ENCODE results near the gene GUCY1B1. TPM values are rescaled to one million over a fixed set of nuclear protein-coding genes. Genes with fewer than 3 reads are reported as not detected.

GUCY1B1 gene
- total RNA-seq, 1 donor from 2014 or later: 13.2 TPM

GRCh38 chr4:155722336-155722735 is 36.5 kb upstream of the GUCY1B1 start:
- no peak overlapping the region for H3K27ac Mint-ChIP-seq (ENCODE audit: unreplicated experiment)
- no peak for DNase-seq (ENCODE audit: extremely low spot score, unreplicated experiment)
- no peak overlapping the region for H3K4me3 Mint-ChIP-seq (ENCODE audit: unreplicated experiment)
- H3K4me1 Mint-ChIP-seq (ENCODE audit: unreplicated experiment): peaks cover 2% of the 10 kb centered on the region
- H3K9me3 Mint-ChIP-seq (ENCODE audit: unreplicated experiment): no peaks in the 10 kb centered on the region
- no peak for TF ChIP-seq CTCF (IDR thresholded peaks at IDR 0.05)
- H3K36me3 Mint-ChIP-seq (ENCODE audit: unreplicated experiment): peaks cover 23% of the 10 kb centered on the region
- peaks cover 2% of the 10 kb centered on the region for H3K27me3 Mint-ChIP-seq (ENCODE audit: unreplicated experiment)

- H3K27ac Mint-ChIP-seq (ENCODE audit: unreplicated experiment): no peak overlapping the region
- peaks cover 4% of the 10 kb centered on the region for H3K27me3 Mint-ChIP-seq (ENCODE audit: unreplicated experiment)
- DNase-seq (ENCODE audit: extremely low spot score, unreplicated experiment): no peak
- peaks cover 2% of the 10 kb centered on the region for H3K4me1 Mint-ChIP-seq (ENCODE audit: unreplicated experiment)
- H3K9me3 Mint-ChIP-seq (ENCODE audit: unreplicated experiment): no peaks in the 10 kb centered on the region
- H3K4me3 Mint-ChIP-seq (ENCODE audit: unreplicated experiment): no peak overlapping the region
- H3K36me3 Mint-ChIP-seq (ENCODE audit: unreplicated experiment): peaks cover 23% of the 10 kb centered on the region
- TF ChIP-seq CTCF (IDR thresholded peaks at IDR 0.05): no peak
These were observed 35.9 kb upstream of the GUCY1B1 start for GRCh38 chr4:155722816-155723499.

GRCh38 chr4:155724731-155725130 is 34.1 kb upstream of the GUCY1B1 start:
- Mint-ChIP-seq H3K9me3 (ENCODE audit: unreplicated experiment) (no peaks in the 10 kb centered on the region), H3K27ac (ENCODE audit: unreplicated experiment) (no peak overlapping the region), H3K4me1 (ENCODE audit: unreplicated experiment) (peaks cover 2% of the 10 kb centered on the region), H3K4me3 (ENCODE audit: unreplicated experiment) (no peak overlapping the region), H3K27me3 (ENCODE audit: unreplicated experiment) (peaks cover 4% of the 10 kb centered on the region), H3K36me3 (ENCODE audit: unreplicated experiment) (peaks cover 21% of the 10 kb centered on the region)
- no peak for DNase-seq (ENCODE audit: extremely low spot score, unreplicated experiment)
- TF ChIP-seq CTCF (IDR thresholded peaks at IDR 0.05): no peak

GRCh38 chr4:155734065-155734464 is 24.8 kb upstream of the GUCY1B1 start:
- Mint-ChIP-seq H3K36me3 (ENCODE audit: unreplicated experiment) (peaks cover 5% of the 10 kb centered on the region), H3K27me3 (ENCODE audit: unreplicated experiment) (peaks cover 9% of the 10 kb centered on the region), H3K27ac (ENCODE audit: unreplicated experiment) (no peak overlapping the region), H3K4me1 (ENCODE audit: unreplicated experiment) (peaks cover 2% of the 10 kb centered on the region), H3K9me3 (ENCODE audit: unreplicated experiment) (no peaks in the 10 kb centered on the region), H3K4me3 (ENCODE audit: unreplicated experiment) (no peak overlapping the region)
- DNase-seq (ENCODE audit: extremely low spot score, unreplicated experiment): no peak
- TF ChIP-seq CTCF (IDR thresholded peaks at IDR 0.05): no peak

GRCh38 chr4:155734951-155735350 is 23.9 kb upstream of the GUCY1B1 start:
- H3K27ac Mint-ChIP-seq (ENCODE audit: unreplicated experiment): no peak overlapping the region
- H3K4me1 Mint-ChIP-seq (ENCODE audit: unreplicated experiment): peaks cover 2% of the 10 kb centered on the region

More at GRCh38 chr4:155734951-155735350, 23.9 kb upstream of the GUCY1B1 start:
- H3K27me3 Mint-ChIP-seq (ENCODE audit: unreplicated experiment): peaks cover 9% of the 10 kb centered on the region
- no peak for DNase-seq (ENCODE audit: extremely low spot score, unreplicated experiment)
- no peaks in the 10 kb centered on the region for H3K36me3 Mint-ChIP-seq (ENCODE audit: unreplicated experiment)
- H3K9me3 Mint-ChIP-seq (ENCODE audit: unreplicated experiment): no peaks in the 10 kb centered on the region
- TF ChIP-seq CTCF (IDR thresholded peaks at IDR 0.05): no peak
- no peak overlapping the region for H3K4me3 Mint-ChIP-seq (ENCODE audit: unreplicated experiment)
